ENCODE results near the gene GPR3.

Gene GPR3

DNA sequence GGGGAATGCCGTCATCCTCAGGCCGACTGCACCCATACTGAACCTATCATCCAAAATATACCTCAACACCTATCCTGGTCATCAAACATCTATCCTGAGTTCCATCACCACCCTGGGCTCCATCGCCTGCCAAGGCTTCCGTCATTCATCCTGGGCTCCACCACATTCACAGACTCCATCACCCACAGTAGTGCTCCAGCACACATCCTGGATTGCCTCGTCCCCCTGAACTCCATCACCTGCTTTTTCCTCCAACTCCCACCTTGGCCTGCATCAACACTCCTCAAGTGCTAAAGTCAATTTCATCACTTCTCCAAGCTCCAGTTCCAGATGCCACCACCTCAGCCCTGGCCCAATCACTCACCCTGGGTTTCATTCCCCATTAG, 33.5 kb upstream of the GPR3 start:
- DNase-seq: no peak

DNA sequence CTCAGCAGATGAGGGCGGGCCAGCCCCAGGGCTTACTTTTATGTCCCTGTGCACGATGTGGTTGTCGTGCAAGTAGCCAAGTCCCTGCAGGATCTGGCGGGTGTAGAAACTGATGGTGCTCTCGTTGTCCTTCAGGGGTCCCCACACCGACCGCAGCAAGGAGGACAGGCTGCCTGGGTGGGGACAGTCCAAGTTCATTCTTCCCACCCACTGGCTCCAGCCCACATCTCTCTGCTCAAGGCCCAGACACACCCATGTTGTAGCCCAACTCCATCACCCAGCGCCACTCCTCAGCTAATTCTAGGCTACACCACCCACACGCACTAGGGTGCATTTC, 32.6 kb upstream of the GPR3 start:
- no peak for DNase-seq

DNA sequence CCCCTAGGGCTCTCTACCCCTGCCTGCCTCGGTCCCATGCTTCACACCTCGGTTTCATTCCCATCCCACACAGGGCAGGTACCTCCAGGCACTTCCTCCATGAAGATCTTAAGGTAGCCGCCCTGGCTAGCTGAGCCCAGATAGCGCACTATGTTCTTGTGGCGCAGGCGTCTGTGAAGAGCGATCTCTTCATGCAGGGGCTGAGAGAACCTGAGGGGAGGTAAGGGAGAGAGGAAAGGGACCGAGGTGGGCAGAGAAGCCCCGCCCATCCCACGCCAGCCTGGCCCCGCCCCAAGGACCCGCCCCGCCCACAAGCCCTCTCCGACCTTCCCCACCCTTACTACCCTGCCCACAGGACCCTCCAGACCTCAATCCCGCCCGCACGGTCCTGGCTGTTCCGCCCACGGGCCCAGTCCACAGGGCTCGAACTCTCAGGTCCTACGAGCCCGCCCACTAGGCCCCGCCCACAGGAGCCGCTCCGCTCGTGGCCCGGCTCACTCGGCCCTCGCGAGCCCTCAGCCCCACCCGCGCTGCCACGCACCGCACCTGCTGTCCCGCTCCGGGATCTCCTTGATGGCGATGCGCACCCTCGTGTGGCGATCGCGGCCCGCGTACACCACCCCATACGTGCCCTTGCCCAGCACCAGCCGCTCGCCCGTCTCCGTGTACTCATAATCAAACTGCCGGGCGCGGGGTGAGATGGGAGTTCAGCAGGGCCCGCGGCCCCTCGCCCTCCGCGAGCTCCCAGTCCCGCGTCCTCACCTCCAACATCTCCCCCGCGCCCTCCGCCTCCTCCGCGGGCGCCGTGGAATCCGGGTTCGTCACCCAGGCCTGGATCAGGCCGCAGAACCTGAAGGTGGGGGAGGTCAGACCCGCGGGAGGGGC, 32.0 kb upstream of the GPR3 start:
- DNase-seq: no peak

- DNase-seq: no peak
These were observed 31.4 kb upstream of the GPR3 start for GRCh38 chr1:27361044-27361402.

GRCh38 chr1:27361553-27361952, 30.9 kb upstream of the GPR3 start:
- no peak for DNase-seq

- no peak for DNase-seq
These were observed 28.4 kb upstream of the GPR3 start for GRCh38 chr1:27363766-27364695.

GRCh38 chr1:27364696-27365371, 27.6 kb upstream of the GPR3 start:
- DNase-seq: no peak

- no peak for DNase-seq
These were observed 26.9 kb upstream of the GPR3 start for GRCh38 chr1:27365372-27366112.

DNA sequence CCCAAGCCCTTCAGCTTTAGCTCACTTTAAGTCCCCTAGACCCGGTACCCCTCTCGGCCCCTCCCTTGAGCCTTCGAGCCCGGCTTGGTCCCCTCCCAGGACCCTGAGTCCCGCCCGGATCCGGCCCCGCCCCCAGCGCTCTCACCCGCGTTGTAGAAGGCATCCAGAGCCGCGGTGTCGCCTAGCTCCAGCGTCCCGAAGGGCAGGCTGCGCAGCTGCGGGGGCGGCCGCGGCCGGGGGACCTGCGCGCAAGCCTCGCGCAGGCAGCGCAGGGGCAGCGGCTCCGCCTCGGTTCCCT, 26.4 kb upstream of the GPR3 start:
- DNase-seq: no peak

DNA sequence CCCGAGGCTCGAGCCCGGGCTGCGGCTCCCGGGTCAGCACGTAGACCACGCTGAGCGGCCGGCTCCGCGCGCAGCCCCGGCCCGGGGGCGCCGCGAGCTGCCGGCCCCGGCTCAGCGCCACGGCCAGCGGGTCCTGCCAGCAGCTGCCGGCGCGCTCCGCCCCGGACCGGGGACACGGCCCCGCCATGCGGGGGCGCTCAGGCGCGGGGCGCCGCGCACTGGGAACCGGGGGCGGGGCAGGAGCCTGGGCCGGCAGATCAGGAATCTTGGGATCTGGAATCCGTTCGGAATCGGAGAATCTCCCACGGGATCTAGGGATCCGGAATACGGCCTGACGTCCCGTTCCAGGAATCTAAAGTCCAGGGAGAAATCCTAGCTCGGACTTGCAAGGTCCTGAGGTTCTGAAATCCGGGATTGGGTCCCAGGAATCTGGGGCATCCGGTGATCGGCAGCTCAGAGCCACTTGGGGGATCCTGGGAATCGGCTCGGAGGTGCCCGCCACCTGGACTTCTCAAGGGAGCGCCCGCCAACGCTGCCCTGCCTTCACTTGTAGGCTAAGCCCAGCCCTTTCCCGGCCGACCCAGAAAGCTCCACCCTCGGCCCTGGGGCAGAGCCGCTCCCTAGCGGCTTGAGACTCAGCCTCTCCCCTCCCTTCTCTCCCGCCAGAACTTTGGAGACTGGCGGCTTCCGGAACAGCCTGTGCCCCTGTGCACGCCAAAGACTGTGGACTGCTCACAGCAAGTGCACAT, 25.8 kb upstream of the GPR3 start, which contains the start of gene MAP3K6:
Gene MAP3K6, minus strand, starts transcription at position 551 of the 749 bp plus-strand sequence. Its CDS starts 364 bp downstream, at position 187.
- no peak for DNase-seq

- DNase-seq: no peak
These were observed 25.2 kb upstream of the GPR3 start for GRCh38 chr1:27367160-27367650.

- no peak for DNase-seq
These were observed 23.4 kb upstream of the GPR3 start for GRCh38 chr1:27368869-27369582.

DNA sequence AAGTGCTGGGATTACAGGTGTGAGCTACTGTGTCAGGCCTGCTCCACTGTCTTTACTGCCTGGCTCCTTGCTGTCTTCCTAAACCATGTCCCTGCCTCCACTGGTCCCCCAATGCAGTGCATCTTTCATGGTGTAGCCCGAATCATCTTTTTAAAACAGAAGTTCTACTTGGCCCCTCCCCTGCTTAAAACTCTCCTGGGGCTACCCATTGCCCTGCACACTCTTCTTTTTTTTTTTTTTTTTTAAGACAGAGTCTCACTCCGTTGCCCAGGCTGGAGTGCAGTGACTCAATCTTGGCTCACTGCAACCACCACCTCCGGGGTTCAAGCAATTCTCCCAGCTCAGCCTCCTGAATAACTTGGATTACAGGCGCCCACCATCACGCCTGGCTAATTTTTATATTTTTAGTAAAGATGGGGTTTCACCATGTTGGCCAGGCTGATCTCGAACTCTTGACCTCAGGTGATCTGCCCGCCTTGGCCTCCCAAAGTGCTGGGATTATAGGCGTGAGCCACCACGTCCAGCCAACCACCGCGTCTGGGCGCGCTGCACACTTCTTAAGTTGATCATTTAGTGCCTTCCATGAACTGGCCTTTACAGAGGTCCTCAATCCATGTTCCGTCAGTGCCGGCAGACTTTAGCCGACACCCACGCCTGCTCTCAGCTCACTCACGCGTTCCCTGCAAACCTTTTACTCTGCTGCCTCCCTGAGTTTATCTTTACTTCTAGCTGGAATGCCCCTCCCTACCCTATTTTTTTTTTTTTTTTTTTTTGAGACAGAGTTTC, 20.2 kb upstream of the GPR3 start:
- DNase-seq: no peak

DNA sequence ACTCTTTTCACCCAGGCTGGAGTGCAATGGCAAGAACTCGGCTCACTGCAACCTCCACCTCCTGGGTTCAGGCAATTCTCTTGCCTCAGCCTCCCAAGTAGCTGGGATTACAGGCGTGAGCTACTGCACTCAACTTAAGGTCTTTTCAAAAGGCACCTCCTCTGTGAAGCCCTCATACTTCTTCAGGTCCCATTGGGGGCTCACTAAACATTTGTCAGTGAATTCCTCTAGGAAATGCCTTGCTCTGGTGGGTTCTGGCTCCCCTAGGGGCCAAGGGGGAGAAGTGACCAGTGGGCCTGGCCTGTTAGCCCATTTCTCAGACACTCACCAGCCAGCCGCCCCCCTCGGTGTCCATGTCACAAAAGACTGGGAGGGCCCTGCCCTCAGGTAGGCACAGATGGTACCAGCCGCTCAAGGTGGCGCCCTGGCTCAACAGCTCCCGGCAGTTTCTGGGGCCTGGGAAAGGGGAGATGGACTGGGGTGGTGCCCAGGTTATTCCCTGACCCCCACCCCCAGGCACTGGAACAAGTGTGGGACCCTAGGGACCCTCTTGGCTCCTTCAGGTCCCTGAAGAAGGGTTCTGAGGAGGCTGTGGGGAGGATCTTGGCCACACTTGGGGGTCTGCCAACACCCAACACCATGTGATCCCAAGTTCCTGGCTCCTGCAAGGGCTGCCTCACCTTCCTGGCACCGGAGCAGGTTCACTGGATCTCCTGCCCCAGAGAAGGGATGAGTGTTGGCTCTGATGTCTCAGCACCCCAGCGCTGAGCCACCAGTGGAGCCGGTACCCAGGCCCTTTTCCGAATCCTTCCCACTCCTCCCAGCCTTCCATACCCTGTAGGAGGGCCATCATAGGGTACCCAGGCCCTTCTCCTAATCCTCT, 19.4 kb upstream of the GPR3 start:
- DNase-seq: no peak

DNA sequence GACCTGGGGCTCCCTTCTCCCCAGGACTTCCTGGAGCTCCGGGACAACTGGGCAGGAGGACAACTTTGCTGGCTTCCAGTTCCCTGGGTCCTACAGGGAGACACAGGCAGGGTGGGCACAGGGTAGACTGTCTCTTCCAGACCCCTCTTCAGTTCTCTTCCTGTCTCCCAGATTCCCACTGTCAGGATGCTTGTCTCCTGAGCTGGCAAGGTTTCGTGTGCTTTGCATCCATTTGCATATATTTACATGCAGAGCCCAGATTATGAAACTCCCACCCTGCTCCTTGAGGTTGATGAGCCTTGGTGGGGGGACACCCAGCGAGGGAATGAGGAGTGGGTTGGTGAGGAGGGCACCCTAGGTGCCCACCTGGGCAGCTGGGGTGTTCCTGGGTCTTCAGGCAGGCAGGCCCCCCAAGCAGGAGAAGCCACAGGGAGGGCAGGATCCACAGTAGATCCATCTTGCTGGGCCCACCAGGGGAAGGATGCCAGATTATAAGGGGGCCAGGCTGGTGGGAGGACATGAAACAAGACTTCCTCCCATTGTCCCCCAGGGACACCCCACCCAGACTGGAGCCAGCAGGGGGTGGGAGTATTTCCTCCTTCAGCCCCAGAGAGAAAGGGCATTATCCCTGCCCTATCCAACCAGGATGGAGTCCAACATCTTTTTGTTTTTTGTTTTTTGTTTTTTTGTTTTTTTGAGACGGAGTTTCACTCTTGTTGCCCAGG, 17.9 kb upstream of the GPR3 start, which contains the start of gene FCN3:
Gene FCN3, minus strand, starts transcription at position 463 of the 725 bp plus-strand sequence. Its CDS starts 6 bp downstream, at position 457.
- DNase-seq: no peak

GRCh38 chr1:27377760-27378495, 14.5 kb upstream of the GPR3 start:
- DNase-seq: no peak

DNA sequence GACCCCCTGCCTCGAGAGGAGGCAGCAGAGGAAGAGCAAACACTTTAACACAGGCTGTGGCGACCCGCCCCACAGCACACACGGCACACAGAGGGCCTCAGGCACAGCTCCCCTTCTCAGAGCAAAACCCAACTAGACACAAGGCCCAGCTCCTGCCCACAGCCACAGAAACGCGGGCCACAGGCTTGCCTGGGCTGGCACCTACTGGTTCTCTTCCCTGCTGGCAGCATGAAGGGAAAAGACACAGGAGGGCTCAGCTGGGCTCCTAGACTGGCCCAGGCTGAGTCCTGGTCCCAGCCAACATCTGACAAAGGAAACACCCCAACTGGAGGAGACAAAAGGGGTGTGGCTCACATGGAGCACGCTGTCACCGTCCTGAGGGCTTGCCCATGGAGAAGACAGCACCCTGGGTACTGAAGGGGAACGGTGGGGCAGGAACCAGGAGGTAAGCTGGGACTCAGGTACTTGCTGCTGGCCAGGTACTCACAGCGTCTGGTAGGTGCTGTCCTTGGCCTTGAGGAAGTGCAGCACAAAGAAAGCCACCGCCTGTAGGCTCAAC, 12.8 kb upstream of the GPR3 start:
- DNase-seq: no peak
